HTERT RPE-1 (cell line): ENCODE data around the gene B3GALT4.
"Not testable (repeated sequence)": the region's sequence is repeated elsewhere in the genome, so short reads cannot be mapped to it uniquely, and the experiment has no call there.

Experiments used
- in situ Hi-C: fragments of 300-500 bp; cut with MboI; formaldehyde crosslinking; loops from 4 replicates; pipeline ENCODE4 v1.14.3; 2020; ENCODE audit warnings: low sequenced_read_pairs

B3GALT4 gene

GRCh38 chr6:33276864-33277662, at the start of gene B3GALT4:
Gene B3GALT4 (plus strand): TSS chr6:33277123. CDS start chr6:33277420, 297 bp downstream.
- in situ Hi-C loops, result no loop called here

GRCh38 chr6:33235221-33235634, 41.7 kb upstream of the B3GALT4 start:
- in situ Hi-C loops, result no loop called here

GRCh38 chr6:33236328-33236727, 40.6 kb upstream of the B3GALT4 start:
- in situ Hi-C loops, result no loop called here

GRCh38 chr6:33236852-33237251, 40.1 kb upstream of the B3GALT4 start:
- in situ Hi-C loops, result no loop called here

- in situ Hi-C loops, result no loop called here
Measured at GRCh38 chr6:33237741-33238140, 39.2 kb upstream of the B3GALT4 start.

GRCh38 chr6:33241968-33242367, 35.0 kb upstream of the B3GALT4 start:
- in situ Hi-C loops, result no loop called here

GRCh38 chr6:33243476-33243875, 33.4 kb upstream of the B3GALT4 start:
- in situ Hi-C loops, result no loop called here

GRCh38 chr6:33247977-33248642, 28.8 kb upstream of the B3GALT4 start:
- in situ Hi-C loops, result no loop called here

GRCh38 chr6:33248643-33248931, 28.3 kb upstream of the B3GALT4 start:
- in situ Hi-C loops, result no loop called here

GRCh38 chr6:33248932-33249731, 27.8 kb upstream of the B3GALT4 start:
- in situ Hi-C loops, result no loop called here

- in situ Hi-C loops, result no loop called here
Measured at GRCh38 chr6:33249732-33250630, 26.9 kb upstream of the B3GALT4 start.

GRCh38 chr6:33250731-33251130, 26.2 kb upstream of the B3GALT4 start:
- in situ Hi-C loops, result no loop called here

- in situ Hi-C loops, result no loop called here
Measured at GRCh38 chr6:33251395-33252012, 25.4 kb upstream of the B3GALT4 start.

GRCh38 chr6:33252759-33253158, 24.2 kb upstream of the B3GALT4 start:
- in situ Hi-C loops, result no loop called here

GRCh38 chr6:33254591-33254990, 22.3 kb upstream of the B3GALT4 start:
- in situ Hi-C loops, result no loop called here

- in situ Hi-C loops, result no loop called here
Measured at GRCh38 chr6:33259032-33259431, 17.9 kb upstream of the B3GALT4 start.

GRCh38 chr6:33262490-33262889, 14.4 kb upstream of the B3GALT4 start:
- in situ Hi-C loops, result not testable (repeated sequence)

- in situ Hi-C loops, result no loop called here
Measured at GRCh38 chr6:33264015-33264414, 12.9 kb upstream of the B3GALT4 start.

GRCh38 chr6:33271117-33271467, 5.8 kb upstream of the B3GALT4 start:
- in situ Hi-C loops, result no loop called here
